NK-92 (cell line): Measurements from ENCODE around the gene ITLN1.

Experiments
- DNase-seq: peaks from one replicate; lab custom pipeline; 2025; ENCODE audit not compliant: unreplicated experiment; lab: John Stamatoyannopoulos, UW

Gene ITLN1

GRCh38 chr1:160858507-160858906 is 26.5 kb downstream of the ITLN1 start:
- DNase-seq: no peak

GRCh38 chr1:160858097-160858496 is 26.9 kb downstream of the ITLN1 start:
- DNase-seq: no peak

DNA sequence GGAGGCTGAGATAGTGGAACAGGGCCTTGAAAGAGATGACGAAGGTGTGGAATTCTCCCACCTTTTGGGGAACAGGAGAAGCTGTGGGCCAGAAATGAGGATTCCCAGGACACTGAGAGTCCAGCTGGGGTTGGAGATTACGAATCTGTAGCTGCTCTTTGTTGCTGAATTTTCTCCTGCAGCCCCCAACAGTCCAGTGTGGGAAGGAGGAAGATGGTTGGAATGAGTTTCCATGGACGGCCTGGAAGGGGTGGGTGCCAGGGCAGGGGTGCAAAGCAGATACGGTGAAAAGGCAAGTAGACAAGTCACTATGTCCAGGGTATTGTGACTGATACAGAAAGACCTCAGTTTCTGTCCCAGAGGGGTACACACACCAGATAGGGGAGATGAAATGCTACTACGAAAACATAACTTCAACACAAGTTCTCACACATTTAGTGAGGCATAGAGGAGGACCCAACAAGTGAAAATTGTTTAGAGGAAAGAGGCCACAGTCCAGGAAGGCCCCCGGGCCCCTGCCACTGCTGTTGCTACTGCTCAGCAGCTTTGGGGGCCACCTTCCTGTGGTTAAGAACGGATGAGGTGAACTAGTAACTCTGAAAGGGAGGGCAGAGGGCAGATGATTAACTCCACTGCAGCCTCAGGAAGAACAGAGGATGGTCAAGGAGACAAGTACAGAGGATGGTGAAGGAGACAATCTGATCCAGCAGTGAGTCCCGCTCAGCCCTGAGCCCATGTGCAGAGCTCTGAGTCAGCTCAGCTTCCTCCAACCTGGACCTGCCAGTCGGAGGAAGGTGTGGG is 29.6 kb downstream of the ITLN1 start:
- no peak for DNase-seq

DNA sequence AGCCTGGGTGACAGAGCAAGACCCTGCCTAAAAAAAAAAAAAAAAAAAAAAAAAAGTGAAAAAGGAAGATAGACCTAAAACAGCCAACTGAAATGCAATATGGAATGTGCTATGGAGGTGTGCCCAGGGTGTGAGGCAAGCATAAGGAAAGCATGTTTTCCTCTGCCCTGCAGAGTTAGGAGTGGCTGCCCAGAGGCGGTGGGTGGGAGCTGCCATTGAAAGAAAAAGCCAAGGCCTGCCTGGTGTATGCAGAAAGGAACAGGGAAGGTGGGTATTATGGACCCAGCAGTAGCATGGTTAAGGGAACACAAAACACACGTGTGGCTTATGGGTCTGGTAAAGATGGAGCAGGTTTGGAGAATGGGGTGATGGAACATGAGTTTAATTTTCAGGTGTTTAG is 31.2 kb downstream of the ITLN1 start:
- DNase-seq: no peak

DNA sequence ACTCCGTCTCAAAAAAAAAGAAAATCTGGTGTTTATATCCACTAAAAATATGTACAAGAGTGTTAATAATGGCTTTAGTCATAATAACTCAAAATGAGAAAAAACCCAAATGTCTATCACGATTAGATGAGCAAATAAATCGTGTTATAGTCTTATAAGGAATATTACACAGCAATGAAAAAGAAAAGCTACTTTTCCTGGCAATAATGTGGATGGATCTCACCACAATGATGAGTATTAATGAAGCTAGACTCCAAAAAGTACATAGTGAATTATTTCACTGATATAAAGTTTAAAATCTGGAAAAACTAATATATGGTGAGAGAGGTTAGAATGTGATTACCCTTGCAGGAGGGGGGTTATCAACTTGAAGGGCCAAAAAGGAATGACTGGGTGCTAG is 32.0 kb downstream of the ITLN1 start:
- DNase-seq: no peak

DNA sequence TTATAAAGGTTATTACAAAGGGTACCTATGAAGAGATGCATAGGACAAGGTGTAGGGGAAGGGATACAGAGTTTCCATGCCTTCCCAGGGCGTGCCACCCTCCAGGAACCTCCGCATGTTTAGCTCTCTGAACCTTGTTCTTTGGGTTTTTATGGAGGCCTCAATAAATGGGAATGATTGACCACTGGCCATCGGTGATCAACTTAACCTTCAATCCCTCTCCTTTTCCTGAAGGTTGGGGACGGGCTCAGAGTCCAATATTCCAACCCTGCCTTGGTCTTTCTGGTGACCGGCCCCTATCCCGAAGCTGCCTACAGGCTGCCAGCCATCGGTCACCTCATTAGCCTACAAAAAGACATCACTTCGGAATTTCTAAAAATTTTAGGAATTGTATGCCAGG is 34.0 kb downstream of the ITLN1 start:
- DNase-seq: no peak

- no peak for DNase-seq
These were observed 34.4 kb downstream of the ITLN1 start for GRCh38 chr1:160850541-160850940.

DNA sequence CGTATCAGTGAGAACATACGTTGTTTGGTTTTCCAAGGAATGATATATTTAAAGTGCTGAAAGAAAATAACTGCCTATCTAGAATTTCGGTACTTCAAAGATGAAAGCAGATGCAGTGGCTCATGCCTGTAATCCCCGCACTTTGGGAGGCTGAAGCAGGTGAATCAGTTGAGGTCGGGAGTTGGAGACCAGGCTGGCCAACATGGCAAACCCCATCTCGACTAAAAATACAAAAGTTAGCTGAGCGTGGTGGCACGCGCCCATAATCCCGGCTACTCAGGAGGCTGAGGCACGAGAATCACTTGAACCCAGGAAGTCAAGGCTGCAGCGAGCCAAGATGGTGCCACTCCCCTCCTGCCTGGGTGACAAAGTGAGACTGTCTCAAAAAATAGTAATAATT is 38.7 kb downstream of the ITLN1 start:
- no peak for DNase-seq

DNA sequence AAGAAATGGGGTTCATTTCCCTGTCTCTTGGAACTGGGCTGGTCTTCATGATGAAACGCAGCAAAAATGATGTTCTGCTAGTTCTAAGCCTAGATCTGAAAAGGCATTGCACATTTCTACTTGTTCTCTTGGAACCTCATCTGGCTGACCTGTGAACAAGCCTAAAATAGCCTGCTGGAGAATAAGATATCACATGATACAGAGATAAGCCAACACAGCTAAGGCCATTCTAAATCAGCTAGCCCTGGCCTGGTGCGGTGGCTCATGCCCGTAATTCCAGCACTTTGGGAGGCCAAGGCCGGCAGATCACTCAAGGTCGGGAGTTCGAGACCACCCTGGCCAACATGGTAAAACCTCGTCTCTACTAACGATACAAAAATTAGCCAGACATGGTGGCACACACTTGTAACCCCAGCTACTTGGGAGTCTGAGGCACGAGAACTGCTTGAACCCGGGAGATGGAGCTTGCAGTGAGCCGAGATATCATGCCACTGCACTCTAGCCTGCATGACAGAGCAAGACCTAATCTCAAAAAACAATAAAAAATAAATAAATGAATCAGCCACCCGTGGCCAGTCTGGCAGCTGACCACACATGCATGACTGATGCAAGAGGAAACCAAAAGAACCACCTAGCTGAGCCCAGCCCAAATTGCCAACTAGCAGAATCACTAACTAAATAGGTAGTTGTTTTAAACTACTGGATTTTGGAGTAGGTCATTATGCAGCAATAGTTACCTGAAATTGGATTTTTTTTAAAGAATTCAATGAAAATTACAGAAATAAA is 40.3 kb downstream of the ITLN1 start:
- DNase-seq: no peak

GRCh38 chr1:160841079-160841478 is 43.9 kb downstream of the ITLN1 start:
- no peak for DNase-seq

- DNase-seq: no peak
These were observed 45.2 kb downstream of the ITLN1 start for GRCh38 chr1:160839746-160840145.

DNA sequence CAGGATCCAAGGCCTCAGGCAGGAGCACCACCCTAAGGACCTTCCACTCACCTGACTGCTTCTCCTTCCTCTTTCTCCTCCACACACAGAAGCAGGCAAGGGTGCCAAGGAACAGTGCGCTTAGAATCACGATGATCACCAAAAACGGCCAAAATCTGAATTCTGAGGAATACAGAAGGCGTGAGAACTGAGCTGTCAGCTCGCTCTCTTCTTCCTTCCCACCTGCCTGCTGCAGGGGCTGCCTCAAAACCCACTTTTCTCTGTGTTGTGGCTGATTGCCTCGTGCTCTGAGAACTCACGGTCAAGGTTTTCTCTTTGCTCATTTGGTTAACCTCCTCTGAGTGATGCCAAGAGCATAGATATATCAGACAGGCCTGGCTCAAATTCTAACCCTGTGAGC is 46.1 kb downstream of the ITLN1 start:
- DNase-seq: no peak

GRCh38 chr1:160837558-160838205 is 47.3 kb downstream of the ITLN1 start:
- peak; percentile 39 for DNase-seq

DNA sequence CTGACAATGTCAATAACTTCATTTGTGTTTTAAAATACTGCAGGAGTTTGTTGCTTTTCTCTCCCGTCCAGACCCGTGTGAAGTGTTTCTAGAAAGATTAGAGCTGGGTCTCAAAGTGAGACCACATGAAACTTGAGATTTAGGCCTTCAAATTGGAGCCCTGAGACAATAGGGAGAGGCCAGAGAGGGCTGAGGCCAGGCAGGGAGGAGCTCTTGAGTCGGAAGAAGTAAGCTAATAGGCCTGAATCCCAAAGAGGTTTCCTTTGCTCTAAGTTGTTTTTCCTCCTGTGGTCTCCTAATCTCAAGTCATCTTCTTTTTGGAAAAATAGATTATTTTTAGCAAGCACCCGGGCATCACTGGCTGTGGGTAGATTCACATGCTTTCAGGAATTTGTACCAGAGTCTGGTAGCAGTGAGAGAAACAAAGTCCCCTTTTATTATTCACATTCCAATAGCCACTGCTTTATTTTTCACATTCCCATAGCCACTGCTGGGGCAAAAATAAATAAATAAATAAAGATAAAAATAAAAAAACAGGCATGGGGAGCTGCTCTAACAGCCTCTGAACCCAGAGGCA is 47.9 kb downstream of the ITLN1 start:
- DNase-seq: no peak

- DNase-seq: no peak
These were observed 48.4 kb downstream of the ITLN1 start for GRCh38 chr1:160836561-160836960.

GRCh38 chr1:160835751-160836150 is 49.2 kb downstream of the ITLN1 start:
- no peak for DNase-seq

- DNase-seq: no peak
These were observed 49.9 kb downstream of the ITLN1 start for GRCh38 chr1:160834945-160835565.

DNA sequence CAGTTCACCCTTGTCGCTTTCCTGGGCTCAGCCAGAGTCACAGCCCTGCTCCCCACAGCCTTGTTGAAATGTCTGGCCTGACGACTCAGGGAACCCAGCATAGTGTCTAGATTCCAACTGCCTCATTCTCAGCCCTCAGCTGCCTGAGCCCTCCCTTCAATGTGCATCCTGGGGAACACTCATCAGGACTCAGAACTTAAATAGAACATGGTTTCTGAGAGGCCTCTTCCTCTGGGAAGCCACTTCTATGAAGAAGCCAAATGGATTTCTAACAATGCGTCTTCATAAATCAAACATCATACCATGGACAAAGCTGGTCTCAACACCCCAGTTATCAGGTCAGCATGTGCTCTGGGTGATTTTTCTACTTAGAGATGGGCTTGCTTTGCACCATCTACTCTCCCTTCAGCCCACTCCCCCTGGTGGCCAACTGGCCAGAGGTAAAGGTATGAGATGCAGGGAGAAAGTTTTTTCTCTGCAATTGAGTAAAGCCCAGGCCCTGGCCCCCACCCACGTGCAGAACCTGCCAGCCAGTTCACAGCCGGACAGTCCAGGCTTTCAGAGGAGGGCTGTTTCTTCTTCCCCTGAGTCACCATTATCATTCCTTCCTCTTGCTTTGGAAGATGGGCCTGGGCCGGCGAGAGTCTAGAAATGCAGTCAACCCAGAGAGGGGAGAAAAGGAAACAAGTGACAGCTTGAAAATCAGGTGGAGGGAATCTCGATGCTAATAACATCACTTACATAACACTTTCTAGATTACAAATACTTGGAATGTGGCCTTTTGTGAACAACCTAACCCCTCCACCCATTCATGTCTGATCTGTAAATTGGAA is 54.4 kb downstream of the ITLN1 start:
- DNase-seq: no peak

DNA sequence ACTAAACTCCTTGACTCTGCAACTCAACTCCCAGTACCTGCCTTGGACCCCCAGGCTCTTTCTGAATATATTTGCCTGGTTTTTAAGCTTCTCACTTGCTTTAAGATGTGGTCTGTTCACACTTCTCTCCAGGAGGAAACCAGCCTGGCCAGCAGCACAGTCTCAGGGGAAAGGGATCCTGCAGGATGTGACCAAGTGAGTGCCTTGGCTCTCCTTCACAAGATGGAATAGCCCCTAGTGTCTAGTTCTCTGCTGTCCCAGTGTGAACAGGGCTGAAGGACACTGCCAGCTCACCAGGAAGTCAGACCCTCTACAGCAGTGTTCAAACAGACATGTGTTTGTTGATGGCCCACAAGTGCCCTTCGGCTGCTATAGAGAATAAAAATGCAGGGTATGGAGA is 55.2 kb downstream of the ITLN1 start:
- DNase-seq: no peak

DNA sequence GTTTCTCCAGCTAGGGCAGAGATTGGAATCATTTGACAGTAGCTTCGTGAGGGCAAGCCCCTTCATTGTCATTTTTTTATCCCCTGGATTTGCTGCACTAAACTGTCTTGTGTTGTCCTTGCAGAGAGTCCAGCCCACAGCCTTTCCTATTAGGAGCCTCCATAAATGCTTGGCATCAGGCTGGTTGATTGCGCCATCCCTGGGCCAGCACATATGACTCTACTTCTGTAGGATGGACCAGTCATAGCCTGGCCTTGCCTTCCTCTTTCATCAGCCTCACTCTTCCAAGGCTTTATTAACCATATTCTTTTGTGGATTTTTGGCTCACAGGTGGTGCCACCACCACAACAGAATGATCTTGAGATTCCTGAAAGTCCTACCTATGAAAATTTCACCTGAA is 57.6 kb downstream of the ITLN1 start:
- DNase-seq: no peak
